Urinary bladder (tissue), 4 donors: ENCODE measurements around the gene OTOP3. TPM values are rescaled to one million over a fixed set of nuclear protein-coding genes. Genes with fewer than 3 reads are reported as not detected.
A peak's percentile ranks its signal among the peaks of the same experiment; 100 is the strongest.
"Not testable (repeated sequence)": the region's sequence is repeated elsewhere in the genome, so short reads cannot be mapped to it uniquely, and the experiment has no call there.

ENCODE experiments used
- DNase-seq: peaks from one replicate; pipeline ENCODE4 v3.0.0-alpha.2; 2015; ENCODE audit errors: extremely low spot score
- H3K27ac ChIP-seq: one replicate; pipeline ENCODE4 v1.5.1; 2013; ENCODE audit warnings: low read depth, mild to moderate bottlenecking, moderate library complexity
- H3K36me3 ChIP-seq: one replicate; pipeline ENCODE4 v1.6.1; 2013; ENCODE audit warnings: mild to moderate bottlenecking, moderate library complexity; ENCODE audit not compliant: insufficient read depth
- H3K4me1 ChIP-seq: one replicate; pipeline ENCODE4 v1.6.1; 2013; ENCODE audit warnings: mild to moderate bottlenecking, moderate library complexity; ENCODE audit not compliant: insufficient read depth
- H3K4me3 ChIP-seq: one replicate; pipeline ENCODE4 v1.5.1; 2013; ENCODE audit warnings: low read depth, low read length
- WGBS: extraction: QIAGEN DNeasy Blood & Tissue Kit; methylation state at CpG from one replicate; pipeline ENCODE4 v1.1.7; 2013; 5-methylcytosine and 5-hydroxymethylcytosine counted together
- polyA plus RNA-seq: library from polyadenylated mRNA; stranded (reverse); fragments of 200-250 nt; gene quantifications from one replicate; pipeline ENCODE4 v1.2.3, GENCODE V29; 2013
- total RNA-seq: library from RNA; depleted of rRNA; stranded (reverse); fragments of >200 nt; gene quantifications from one replicate; pipeline ENCODE4 v1.2.3, GENCODE V29; 2014
- donor health status: healthy with polysubstance abuse.
- donor health status: healthy.

Gene OTOP3
- total and polyA plus RNA-seq, 2 donors, result not detected

DNA sequence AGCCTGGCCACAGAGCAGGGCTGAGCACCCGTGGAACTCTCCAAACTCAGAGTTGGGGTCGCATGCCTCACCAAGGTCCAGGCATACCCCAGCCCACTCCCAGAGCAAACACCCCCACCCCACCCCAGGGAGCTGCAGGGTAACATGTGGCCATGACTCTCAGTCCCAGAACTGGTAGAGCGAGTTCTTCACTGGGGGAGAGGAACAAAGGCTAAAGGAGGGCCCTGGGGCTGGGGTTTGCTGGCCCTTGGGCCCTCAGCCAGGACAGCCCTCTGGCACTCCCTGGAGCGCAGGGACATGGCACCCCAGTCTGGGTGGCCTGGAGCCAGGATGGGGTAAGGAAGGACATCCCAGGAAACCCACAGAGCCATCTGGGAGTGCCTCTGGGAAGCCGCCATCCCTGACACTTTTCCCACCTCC lies 32.7 kb downstream of the OTOP3 start:
- peak overlapping the region; percentile 38 for H3K27ac ChIP-seq
- 72% methylated on average over 5 of the region's 5 CpGs for WGBS
- no peak overlapping the region for H3K4me3 ChIP-seq
- H3K4me1 ChIP-seq, result peaks cover 3% of the 10 kb centered on the region
- DNase-seq, result no peak
- H3K36me3 ChIP-seq, result no peaks in the 10 kb centered on the region

DNA sequence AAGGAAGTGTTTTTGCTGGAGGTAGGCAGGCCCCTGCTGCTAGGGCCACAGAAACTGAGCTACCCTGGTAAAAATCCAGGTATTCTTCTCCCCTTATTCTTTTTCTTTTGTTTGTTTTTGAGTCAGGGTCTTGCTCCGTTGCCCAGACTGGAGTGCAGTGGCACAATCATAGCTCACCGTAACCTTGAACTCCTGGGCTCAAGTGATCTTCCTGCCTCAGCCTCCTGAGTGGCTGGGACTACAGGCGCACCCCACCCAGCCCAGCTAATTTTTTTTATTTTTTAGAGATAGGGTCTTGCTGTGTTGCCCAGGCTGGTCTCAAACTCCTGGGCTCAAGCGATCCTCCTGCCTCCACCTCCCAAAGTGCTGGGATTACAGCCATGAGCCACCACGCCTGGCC lies 33.8 kb downstream of the OTOP3 start:
- not testable (repeated sequence) for DNase-seq, H3K27ac ChIP-seq, H3K36me3 ChIP-seq, H3K4me1 ChIP-seq, H3K4me3 ChIP-seq
- 92% methylated on average over 5 of the region's 5 CpGs for WGBS

DNA sequence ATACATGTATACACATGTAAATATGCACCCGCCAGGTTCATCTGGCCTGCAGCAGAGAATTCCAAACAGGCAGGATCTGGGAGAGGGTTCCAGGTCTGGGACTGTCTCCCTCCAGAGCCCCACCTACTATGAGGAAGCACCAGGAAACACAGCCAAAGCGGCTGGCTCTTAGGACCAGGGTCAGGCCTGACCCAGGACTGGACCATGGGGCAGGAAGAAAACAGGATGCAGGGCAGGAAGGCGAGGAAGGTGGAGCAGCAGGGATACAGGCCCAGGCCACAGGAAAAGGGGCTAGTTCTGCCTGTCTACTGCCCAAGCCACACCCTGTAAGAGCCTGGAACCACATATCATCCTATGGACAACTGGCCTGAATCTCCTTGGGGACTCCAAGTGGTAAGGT lies 34.7 kb downstream of the OTOP3 start:
- Histone ChIP-seq H3K27ac (no peak overlapping the region), H3K4me1 (peaks cover 3% of the 10 kb centered on the region), H3K4me3 (no peak overlapping the region), H3K36me3 (no peaks in the 10 kb centered on the region)
- DNase-seq, result no peak
- WGBS, result 84% methylated on average over 3 of the region's 3 CpGs

DNA sequence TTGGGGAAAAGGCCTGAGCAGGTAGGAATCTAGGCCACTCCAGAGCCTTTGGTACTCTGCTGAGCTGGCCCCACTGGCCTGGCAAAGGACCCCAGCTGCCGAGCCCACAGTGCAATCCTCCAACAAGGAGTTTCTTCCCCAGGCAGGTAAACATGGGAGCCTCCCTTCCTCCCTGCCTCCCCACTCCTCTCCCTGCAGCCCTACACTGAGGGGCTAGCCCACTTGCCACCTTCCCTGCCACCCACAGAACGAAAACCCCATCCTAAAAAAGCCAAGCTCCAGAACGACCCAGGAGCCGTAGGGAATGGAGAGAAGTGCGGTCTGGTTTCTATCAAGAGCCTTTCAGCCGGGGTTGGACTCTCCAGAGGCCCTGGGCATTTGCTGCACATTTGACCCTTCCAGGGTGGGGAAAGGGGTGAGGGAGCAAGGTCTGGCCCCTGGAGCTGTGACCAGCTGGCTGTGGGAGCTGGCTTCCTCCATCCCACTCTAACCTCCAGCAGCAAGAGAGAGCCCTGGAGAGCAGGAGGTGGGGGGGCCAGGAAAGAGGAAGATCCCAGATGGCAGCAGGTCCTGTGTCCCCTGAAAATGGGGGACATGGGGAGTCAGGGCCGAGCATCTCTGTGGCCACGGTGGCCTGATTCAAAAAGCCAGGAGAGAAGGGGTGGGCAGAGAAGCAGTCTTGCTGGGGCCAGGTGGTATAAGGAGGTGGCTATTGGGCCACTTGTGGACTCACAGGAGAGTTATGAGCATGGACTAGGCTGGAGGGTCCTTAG lies 35.6 kb downstream of the OTOP3 start:
- WGBS, result 79% methylated on average over 8 of the region's 8 CpGs
- Histone ChIP-seq H3K36me3 (no peaks in the 10 kb centered on the region), H3K27ac (no peak overlapping the region), H3K4me3 (peak overlapping the region; percentile 67), H3K4me1 (peaks cover 3% of the 10 kb centered on the region)
- no peak for DNase-seq

DNA sequence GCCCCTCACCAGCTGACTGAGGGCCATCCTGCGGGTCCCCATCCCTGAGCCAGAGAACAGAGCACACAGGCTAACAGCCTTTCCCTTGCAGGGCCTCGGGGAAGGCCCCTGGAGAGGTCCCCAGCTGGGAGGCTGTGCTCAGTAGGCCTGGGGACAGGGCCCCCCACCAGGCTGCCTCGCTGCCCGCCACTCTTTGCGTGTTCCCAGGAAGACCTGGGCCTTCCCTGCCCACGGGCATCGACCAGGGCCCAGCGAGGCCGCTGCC lies 36.1 kb downstream of the OTOP3 start:
- Histone ChIP-seq H3K4me1 (peaks cover 3% of the 10 kb centered on the region), H3K27ac (no peak overlapping the region), H3K36me3 (no peaks in the 10 kb centered on the region), H3K4me3 (peak overlapping the region; percentile 67)
- 31% methylated on average over 9 of the region's 9 CpGs for WGBS
- no peak for DNase-seq

DNA sequence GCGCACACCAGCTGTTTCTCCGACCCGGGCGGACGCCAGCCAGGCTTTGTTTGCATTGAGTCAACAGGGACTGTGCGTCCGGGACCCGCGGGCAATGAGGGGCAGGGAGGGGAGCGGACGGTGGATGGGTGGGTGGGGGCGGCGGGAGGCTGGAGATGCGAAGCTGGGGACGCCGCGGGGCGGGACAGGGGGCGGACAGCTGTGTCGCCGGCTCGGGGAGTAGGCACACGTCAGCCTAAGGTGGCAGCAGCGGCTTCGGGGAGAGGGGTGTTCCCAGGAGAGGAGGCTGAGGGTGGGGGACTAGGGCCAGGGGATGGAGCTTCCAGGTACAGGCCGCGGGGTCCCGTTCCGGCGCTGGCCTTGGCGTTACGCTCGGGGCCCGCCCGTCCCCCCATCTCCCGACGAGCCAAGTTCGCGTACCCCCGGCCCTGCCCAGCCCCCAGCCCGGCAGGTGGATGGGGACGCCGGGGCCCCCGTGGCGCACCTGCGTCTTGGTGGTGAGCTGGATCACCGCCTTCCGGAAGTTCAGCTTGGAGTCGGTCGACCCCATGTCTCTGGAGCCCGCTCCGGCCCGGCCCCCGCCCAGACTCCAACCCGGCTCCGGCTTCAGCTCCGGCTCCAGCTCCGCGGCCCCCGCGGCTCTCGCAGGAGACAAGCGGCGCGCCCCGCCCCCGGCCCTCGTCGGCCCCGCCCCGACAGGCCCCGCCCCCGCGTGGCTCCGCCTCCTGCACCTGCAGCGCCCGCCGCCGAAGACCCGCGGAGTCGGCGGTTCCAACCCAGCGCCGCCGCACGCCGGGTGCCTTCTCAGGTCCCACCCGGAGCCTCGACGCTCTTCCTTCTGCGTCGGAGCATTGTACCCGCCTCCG lies 36.6 kb downstream of the OTOP3 start, which contains the start of gene HID1:
TSS of gene HID1 (minus strand) at position 653 of the 866 bp plus-strand sequence. CDS start at position 550, 103 bp downstream.
- Histone ChIP-seq H3K4me1 (peaks cover 3% of the 10 kb centered on the region), H3K27ac (no peak within 1 kb of the TSS), H3K36me3 (no peaks in the 10 kb centered on the region), H3K4me3 (peak within 1 kb of the TSS; percentile 67)
- WGBS, result 2% methylated on average over 95 of the region's 95 CpGs
- DNase-seq, result no peak

GRCh38 chr17:74972973-74973328 lies 37.3 kb downstream of the OTOP3 start:
- Histone ChIP-seq H3K4me1 (peaks cover 3% of the 10 kb centered on the region), H3K4me3 (peak overlapping the region; percentile 67), H3K27ac (no peak overlapping the region)

DNA sequence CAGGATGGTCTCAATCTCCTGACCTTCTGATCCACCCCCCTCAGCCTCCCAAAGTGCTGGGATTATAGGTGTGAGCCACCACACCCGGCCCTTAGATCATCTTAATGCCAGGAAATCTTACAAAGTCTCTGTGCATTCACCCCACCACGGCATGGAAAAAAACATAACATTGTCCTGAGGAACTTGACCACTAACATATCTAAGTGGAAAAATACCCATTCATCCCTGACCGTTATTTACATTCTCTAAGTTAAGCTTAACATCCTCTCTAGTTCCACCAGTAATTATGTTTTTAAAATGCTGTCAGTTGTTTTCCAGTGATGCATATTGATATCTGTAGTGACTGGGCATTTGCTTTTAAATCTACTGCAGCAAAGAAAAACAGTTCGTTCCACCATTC lies 40.2 kb downstream of the OTOP3 start:
- H3K4me3 ChIP-seq, result no peak overlapping the region
- no peak for DNase-seq
- 70% methylated on average over 4 of the region's 4 CpGs for WGBS
- H3K4me1 ChIP-seq, result peaks cover 2% of the 10 kb centered on the region
- no peak overlapping the region for H3K27ac ChIP-seq
- no peaks in the 10 kb centered on the region for H3K36me3 ChIP-seq

More at GRCh38 chr17:74972973-74973328, 37.3 kb downstream of the OTOP3 start:
- H3K36me3 ChIP-seq, result no peaks in the 10 kb centered on the region
- no peak for DNase-seq
- 13% methylated on average over 17 of the region's 17 CpGs for WGBS

DNA sequence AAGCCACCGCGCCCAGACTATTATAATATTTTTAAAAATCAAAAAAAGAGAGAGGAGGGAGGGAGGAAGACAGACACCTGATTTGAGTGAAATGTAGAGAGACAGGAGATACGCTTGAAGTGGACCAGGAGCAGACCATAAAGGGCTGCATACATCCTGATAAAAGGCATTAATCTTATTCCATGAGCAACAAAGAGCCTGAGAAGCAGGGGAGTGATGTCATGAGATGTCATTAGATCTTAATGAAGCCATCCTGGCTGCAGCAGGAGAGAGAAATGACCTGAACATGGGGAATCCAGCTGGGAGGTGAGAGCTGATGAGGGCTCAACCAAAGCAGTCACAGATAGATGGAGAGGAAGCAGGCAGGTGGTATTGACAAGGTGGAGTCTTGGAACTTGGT lies 42.1 kb downstream of the OTOP3 start:
- DNase-seq, result no peak
- Histone ChIP-seq H3K36me3 (no peaks in the 10 kb centered on the region), H3K27ac (no peak overlapping the region), H3K4me1 (peaks cover 1% of the 10 kb centered on the region), H3K4me3 (no peak overlapping the region)
- WGBS, result 91% methylated on average over 3 of the region's 3 CpGs

DNA sequence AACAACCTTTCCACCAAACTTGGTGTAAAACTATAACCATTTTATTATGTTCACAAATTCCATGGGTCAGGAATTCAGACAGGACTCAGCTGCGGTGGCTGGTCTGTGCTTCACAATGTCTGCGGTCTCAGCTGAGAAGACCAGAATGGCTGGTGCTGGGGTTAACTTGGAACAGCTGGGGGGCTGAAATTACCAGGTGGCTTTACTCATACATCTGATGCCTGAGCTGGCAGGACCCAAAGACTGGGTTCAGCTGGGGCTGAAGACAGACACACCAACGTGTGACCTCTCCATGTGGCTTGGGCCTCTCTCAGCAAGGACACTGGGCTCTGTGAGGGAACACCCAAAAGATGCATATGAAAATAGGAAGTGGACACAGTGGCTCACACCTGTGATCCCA lies 42.5 kb downstream of the OTOP3 start:
- Histone ChIP-seq H3K4me1 (peaks cover 1% of the 10 kb centered on the region), H3K4me3 (no peak overlapping the region), H3K36me3 (no peaks in the 10 kb centered on the region), H3K27ac (no peak overlapping the region)
- DNase-seq, result no peak
- WGBS, result 71% methylated on average over 3 of the region's 3 CpGs

GRCh38 chr17:74979408-74980146 lies 43.9 kb downstream of the OTOP3 start:
- Histone ChIP-seq H3K4me1 (peaks cover 1% of the 10 kb centered on the region), H3K27ac (no peak overlapping the region), H3K36me3 (no peaks in the 10 kb centered on the region), H3K4me3 (no peak overlapping the region)
- 77% methylated on average over 17 of the region's 17 CpGs for WGBS
- DNase-seq, result no peak

- DNase-seq, result no peak
- peak overlapping the region; percentile 39 for H3K27ac ChIP-seq
- H3K4me1 ChIP-seq, result peaks cover 1% of the 10 kb centered on the region
- 49% methylated on average over 16 of the region's 16 CpGs for WGBS
- H3K36me3 ChIP-seq, result no peaks in the 10 kb centered on the region
- peak overlapping the region; percentile 50 for H3K4me3 ChIP-seq
Measured at GRCh38 chr17:74981318-74981978, 45.8 kb downstream of the OTOP3 start.

- WGBS, result under 1% methylated on average over 61 of the region's 61 CpGs
- Histone ChIP-seq H3K4me1 (peaks cover 1% of the 10 kb centered on the region), H3K36me3 (no peaks in the 10 kb centered on the region), H3K4me3 (peak overlapping the region; percentile 50), H3K27ac (peak overlapping the region; percentile 39)
- DNase-seq, result no peak
Measured at GRCh38 chr17:74981979-74982662, 46.4 kb downstream of the OTOP3 start.
